Muscle of leg (tissue), 11 donors: ENCODE results near the gene MIGA2. TPM values are rescaled to one million over a fixed set of nuclear protein-coding genes. Genes with fewer than 3 reads are reported as not detected.
"Not testable (repeated sequence)": the region's sequence is repeated elsewhere in the genome, so short reads cannot be mapped to it uniquely, and the experiment has no call there.

Experiments
- DNase-seq: peaks from one replicate; pipeline ENCODE4 v3.0.0; 2013
- H3K27ac ChIP-seq: one replicate; pipeline ENCODE4 v1.5.1; 2013; ENCODE audit warnings: mild to moderate bottlenecking, low read length, control low read depth
- H3K27me3 ChIP-seq: one replicate; pipeline ENCODE4 v1.6.1; 2013; ENCODE audit warnings: low read length; ENCODE audit not compliant: control insufficient read depth, insufficient read depth
- H3K36me3 ChIP-seq: one replicate; pipeline ENCODE4 v1.6.1; 2013; ENCODE audit warnings: low read length; ENCODE audit not compliant: control insufficient read depth, insufficient read depth
- H3K4me1 ChIP-seq: one replicate; pipeline ENCODE4 v1.6.1; 2013; ENCODE audit warnings: low read length; ENCODE audit not compliant: control insufficient read depth, insufficient read depth
- H3K4me3 ChIP-seq: one replicate; pipeline ENCODE4 v1.5.1; 2013; ENCODE audit warnings: low read length, control low read depth
- H3K9me3 ChIP-seq: replicated peaks from 2 replicates; pipeline ENCODE4 v1.6.1; 2013; ENCODE audit warnings: low read depth, low read length; ENCODE audit not compliant: control insufficient read depth
- WGBS: methylation state at CpG from one replicate; pipeline ENCODE4 v1.1.5; 2013; ENCODE audit warnings: missing lambda C conversion rate; ENCODE audit not compliant: insufficient coverage; 5-methylcytosine and 5-hydroxymethylcytosine counted together
- polyA plus RNA-seq, 8 donors: library from polyadenylated mRNA; unstranded; fragments of 120-200 nt; gene quantifications; one replicate each; pipeline versions ENCODE4 v1.2.1 to v1.2.3, GENCODE V29; 2013; ENCODE audit warnings: inconsistent platforms in 1 of 8, low replicate concordance in 1 of 8; ENCODE audit not compliant: insufficient read length in 8 of 8, insufficient read depth in 1 of 8
- total RNA-seq: library from RNA; stranded (reverse); fragments of 120-200 nt; gene quantifications from one replicate; pipeline ENCODE4 v1.2.4, GENCODE V29; 2013

Gene MIGA2
- total and polyA plus RNA-seq, 9 donors: 12.4 to 18.2 (median 14.7) TPM

DNA sequence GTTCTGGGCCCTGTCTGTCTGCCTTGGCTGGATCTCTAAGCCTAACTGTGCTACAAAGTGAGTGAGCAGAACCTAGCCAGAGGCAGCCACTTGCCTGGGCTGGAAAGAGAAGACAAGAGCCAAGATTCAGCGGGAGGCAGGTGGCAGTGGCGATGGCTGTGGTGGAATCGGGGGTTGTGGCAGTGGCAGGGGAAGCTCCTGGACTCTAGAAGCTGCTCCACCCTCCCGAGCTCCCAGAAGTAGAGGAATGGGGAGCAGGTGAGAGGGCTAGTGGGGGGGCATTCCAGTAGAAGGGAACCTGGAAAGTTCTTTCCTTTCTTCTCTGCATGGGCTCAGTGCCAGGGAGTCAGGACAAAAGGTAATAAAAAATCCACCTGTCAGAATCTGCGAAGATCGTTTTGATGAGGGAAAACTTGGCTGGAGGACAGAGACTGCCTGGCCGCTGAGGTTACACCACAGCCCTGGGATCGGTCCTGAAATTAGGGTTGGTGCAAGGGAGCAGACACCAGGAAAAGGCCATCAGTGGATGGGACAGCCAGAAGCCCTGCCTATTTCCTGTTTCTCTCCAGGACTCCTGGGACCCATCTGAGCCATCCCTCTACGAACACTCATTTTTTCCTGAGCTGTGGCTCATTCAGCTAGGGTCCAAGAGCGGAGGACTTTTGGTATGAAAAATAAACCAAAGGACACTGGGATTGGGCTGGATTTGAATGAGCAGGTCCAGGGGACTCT is 72.5 kb downstream of the MIGA2 start:
- Histone ChIP-seq H3K27ac (no peak overlapping the region), H3K27me3 (no peaks in the 10 kb centered on the region), H3K36me3 (peaks cover 32% of the 10 kb centered on the region), H3K9me3 (no peaks in the 10 kb centered on the region), H3K4me1 (peaks cover 25% of the 10 kb centered on the region), H3K4me3 (no peak overlapping the region)
- 53% methylated on average over 9 of the region's 10 CpGs for WGBS
- peak; percentile 66 for DNase-seq

DNA sequence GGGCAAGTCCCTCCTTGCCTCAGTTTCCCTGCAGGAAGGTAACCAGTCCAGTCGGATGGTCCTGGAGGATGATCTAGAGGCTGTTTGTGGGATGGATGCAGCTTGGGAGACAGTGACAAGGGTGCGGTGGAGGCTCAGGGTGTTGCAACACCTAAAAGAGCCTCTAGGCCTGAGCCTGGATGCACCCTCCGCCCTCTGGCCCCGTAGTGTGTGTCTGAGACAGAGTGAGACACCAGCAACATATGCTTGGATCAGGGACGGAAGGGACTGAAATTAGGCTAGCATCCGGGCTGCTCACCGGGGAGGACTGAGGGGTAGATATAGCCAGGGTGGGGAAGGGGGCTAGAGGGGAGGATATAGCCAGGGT is 73.1 kb downstream of the MIGA2 start:
- Histone ChIP-seq H3K36me3 (peaks cover 32% of the 10 kb centered on the region), H3K4me3 (peak overlapping the region; percentile 78), H3K4me1 (peaks cover 24% of the 10 kb centered on the region), H3K27me3 (no peaks in the 10 kb centered on the region), H3K27ac (no peak overlapping the region), H3K9me3 (no peaks in the 10 kb centered on the region)
- DNase-seq: no peak
- WGBS: 47% methylated on average over 7 of the region's 7 CpGs

- peak; percentile 65 for DNase-seq
- Histone ChIP-seq H3K9me3 (no peaks in the 10 kb centered on the region), H3K4me3 (peak overlapping the region; percentile 78), H3K4me1 (peaks cover 24% of the 10 kb centered on the region), H3K27me3 (no peaks in the 10 kb centered on the region), H3K36me3 (peaks cover 32% of the 10 kb centered on the region), H3K27ac (peak overlapping the region; percentile 75)
- 3% methylated on average over 64 of the region's 64 CpGs for WGBS
Measured at GRCh38 chr9:129109952-129110739, 73.7 kb downstream of the MIGA2 start.

DNA sequence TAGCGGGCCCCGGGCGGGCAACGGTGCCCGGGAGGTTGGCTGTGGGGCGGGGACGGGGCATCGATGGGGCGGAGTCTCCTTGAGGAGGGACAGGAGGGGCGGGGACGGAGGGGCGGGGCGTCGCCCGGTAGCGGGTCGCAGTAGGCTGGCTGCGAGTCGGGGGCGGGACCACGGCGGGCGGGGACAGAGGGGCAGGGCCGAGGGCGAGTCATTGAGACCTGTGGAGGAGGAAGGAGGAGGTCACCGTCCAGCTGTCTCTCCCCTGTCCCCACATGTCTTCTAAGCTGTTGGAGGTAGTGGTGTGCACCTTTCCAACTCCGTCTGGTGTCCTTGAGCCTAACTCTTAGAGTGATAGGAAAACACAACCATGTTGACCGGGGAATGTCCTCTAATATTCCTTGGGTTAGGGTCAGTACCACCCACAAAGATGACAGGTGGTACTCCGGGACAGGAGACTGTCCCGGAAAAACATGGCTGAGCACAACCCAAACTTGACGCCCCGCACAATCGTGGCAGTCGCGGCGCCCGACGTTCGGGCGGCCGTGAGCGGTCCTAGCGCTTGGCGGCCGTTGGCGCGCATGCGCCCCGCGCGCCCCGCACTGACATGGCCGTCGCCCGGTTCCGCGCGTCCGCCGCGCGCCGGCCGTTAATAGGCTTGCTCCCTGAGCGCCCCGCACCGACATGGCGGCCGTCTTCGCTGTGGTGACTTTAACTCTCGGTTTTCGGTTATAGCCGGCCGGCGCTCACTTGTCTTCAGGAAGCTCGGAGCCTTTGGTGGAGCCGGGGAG is 74.5 kb downstream of the MIGA2 start, which contains the start of the genes CRAT and PTPA:
CRAT (minus strand) TSS at position 54 of the 788 bp plus-strand sequence. CDS start 284 bp downstream, outside the sequence.
PTPA (plus strand) TSS at position 676 of the 788 bp plus-strand sequence. CDS start 186 bp downstream, outside the sequence.
- Histone ChIP-seq H3K36me3 (peaks cover 28% of the 10 kb centered on the region), H3K27ac (peak within 1 kb of the TSS; percentile 97), H3K27me3 (no peaks in the 10 kb centered on the region), H3K9me3 (no peaks in the 10 kb centered on the region), H3K4me1 (peaks cover 24% of the 10 kb centered on the region), H3K4me3 (peak within 1 kb of the TSS; percentile 78)
- whole genome bisulfite sequencing: under 1% methylated on average over 55 of the region's 77 CpGs
- peak; percentile 97 for DNase-seq

DNA sequence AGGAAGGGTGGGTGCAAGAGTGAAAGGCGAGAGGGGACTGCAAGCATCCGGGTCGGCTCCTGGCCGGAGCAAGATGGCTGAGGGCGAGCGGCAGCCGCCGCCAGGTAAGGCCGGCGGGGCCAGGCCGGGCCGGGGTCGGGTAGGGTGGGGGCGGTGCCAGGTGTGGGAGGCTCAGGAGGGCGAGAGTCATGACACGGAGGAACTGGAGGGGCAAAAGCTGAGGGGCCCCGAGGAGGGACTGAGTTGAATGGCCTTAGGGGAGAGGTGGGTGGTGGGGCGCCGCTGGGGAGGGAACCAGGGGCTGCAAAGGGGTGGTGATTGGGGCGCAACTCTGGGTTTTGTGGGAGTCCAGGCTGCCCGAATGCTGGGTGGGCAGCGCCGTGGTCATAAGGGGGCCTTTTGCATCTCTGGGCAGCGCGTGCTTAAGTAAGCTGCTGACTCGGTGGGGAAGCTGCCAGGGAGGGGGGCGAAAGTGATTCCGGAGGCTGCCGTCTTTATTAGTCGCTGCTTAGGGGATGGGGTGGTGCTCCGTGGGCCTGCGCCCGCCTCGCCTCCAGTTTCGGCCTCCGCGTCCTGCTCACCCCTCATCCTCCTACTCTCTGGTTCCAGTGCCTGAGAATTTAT is 75.2 kb downstream of the MIGA2 start:
- under 1% methylated on average over 21 of the region's 37 CpGs for WGBS
- Histone ChIP-seq H3K9me3 (no peaks in the 10 kb centered on the region), H3K4me1 (peaks cover 24% of the 10 kb centered on the region), H3K36me3 (peaks cover 21% of the 10 kb centered on the region), H3K27ac (peak overlapping the region; percentile 94), H3K4me3 (peak overlapping the region; percentile 55), H3K27me3 (no peaks in the 10 kb centered on the region)
- DNase-seq: peak; percentile 70

DNA sequence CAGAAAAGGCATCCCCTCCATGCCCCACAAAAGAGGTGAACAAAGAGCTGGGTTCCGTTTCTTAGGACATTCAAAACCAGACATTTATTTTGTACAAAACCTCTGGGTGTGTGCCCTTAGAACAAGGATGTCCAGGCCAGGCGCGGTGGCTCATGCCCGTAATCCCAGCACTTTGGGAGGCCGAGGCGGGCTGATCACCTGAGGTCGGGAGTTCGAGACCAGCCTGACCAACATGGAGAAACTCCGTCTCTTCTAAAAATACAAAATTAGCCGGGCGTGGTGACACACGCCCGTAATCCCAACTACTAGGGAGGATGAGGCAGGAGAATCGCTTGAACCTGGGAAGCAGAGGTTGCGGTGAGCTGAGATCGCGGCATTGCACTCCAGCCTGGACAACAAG is 76.1 kb downstream of the MIGA2 start:
- not testable (repeated sequence) for DNase-seq, H3K27ac ChIP-seq, H3K27me3 ChIP-seq, H3K9me3 ChIP-seq
- WGBS: 94% methylated on average over 6 of the region's 17 CpGs
- peaks cover 24% of the 10 kb centered on the region for H3K4me1 ChIP-seq
- H3K36me3 ChIP-seq: peaks cover 12% of the 10 kb centered on the region
- peak overlapping the region; percentile 55 for H3K4me3 ChIP-seq

DNA sequence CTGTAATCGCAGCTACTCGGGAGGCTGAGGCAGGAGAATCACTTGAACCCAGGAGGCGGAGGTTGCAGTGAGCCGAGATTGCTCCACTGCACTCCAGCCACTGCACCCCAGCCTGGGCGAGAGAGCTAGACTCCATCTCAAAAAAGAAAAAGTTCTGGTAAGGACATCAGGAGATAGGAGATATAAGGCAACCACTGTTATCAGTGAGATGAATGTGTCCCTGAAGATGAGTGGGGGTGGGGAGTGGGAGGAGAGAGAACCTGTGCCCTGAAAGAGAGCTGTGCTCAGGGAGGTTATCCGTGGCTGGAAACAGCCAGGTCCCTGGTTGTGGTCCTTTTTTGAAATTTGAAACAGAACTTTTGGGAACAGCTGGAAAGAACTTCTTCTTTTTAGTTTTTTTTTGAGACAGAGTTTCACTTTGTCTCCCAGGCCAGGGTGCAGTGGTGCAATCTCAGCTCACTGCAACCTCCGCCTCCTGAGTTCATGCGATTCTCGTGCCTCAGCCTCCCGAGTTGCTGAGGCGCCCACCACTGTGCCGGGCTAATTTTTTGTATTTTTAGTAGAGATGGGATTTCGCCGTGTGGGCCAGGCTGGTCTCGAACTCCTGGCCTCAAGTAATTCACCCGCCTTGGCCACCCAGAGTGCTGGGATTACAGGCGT is 77.3 kb downstream of the MIGA2 start:
- H3K27ac ChIP-seq: no peak overlapping the region

GRCh38 chr9:129118799-129119198 is 82.4 kb downstream of the MIGA2 start:
- no peak overlapping the region for H3K27ac ChIP-seq
- no peak for DNase-seq
- no CpG with 5 or more reads among the region's 4 CpGs for WGBS
- peaks cover 18% of the 10 kb centered on the region for H3K4me1 ChIP-seq
- H3K4me3 ChIP-seq: no peak overlapping the region
- H3K27me3 ChIP-seq: no peaks in the 10 kb centered on the region
- peaks cover 17% of the 10 kb centered on the region for H3K36me3 ChIP-seq
- no peaks in the 10 kb centered on the region for H3K9me3 ChIP-seq

More for the DNA sequence above, 77.3 kb downstream of the MIGA2 start:
- H3K4me1 ChIP-seq: peaks cover 19% of the 10 kb centered on the region
- no peaks in the 10 kb centered on the region for H3K27me3 ChIP-seq
- no peak overlapping the region for H3K4me3 ChIP-seq
- peaks cover 5% of the 10 kb centered on the region for H3K36me3 ChIP-seq
- DNase-seq: no peak
- 75% methylated on average over 12 of the region's 17 CpGs for WGBS
- H3K9me3 ChIP-seq: no peaks in the 10 kb centered on the region

GRCh38 chr9:129121483-129121882 is 85.1 kb downstream of the MIGA2 start:
- H3K27me3 ChIP-seq: no peaks in the 10 kb centered on the region
- H3K36me3 ChIP-seq: peaks cover 34% of the 10 kb centered on the region
- peak; percentile 83 for DNase-seq
- H3K4me1 ChIP-seq: peaks cover 18% of the 10 kb centered on the region
- peak overlapping the region; percentile 94 for H3K27ac ChIP-seq
- 32% methylated on average over 3 of the region's 3 CpGs for WGBS
- H3K4me3 ChIP-seq: no peak overlapping the region
- no peaks in the 10 kb centered on the region for H3K9me3 ChIP-seq
